ENCODE data around the gene MDN1. TPM values are rescaled to one million over a fixed set of nuclear protein-coding genes. Genes with fewer than 3 reads are reported as not detected.

Gene MDN1
- polyA plus RNA-seq, 1 of the 3 experiments (the other 2 are of a cell fraction) = 8.5 TPM

DNA sequence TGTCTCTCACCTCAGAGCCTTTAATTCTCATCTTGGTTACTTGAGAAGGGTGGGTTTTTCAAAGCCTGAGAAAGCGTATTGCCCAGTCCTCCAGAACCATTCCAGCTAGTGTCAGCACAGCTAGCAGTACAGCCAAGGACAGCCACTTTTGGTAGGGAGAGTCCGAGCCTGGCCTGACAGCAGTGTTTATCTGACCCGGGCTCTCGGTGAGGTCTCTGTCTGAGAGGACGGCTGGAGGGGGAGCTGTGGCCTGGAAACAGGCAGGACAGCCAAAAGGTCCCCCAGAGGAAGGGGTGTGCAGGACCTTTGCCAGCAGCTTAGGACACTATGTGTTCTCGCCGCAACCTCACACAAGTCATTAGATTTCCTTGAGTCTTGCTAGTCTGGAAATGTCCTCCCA is 219.9 kb downstream of the MDN1 start:
- H2AFZ ChIP-seq (ENCODE audit: low read depth) = no peak overlapping the region
- ChIA-PET CTCF (interaction anchor here (0.7 to 5.0 kb wide), 5 partner anchors 14 to 232 kb away, joined by 3 to 35 read pairs (median 8); partner anchors contain the start of gene ANKRD6), POLR2A (no interaction called here)

More for the DNA sequence above, 219.9 kb downstream of the MDN1 start:
- H3K4me1 ChIP-seq (ENCODE audit: control insufficient read depth in 1 of 2, insufficient read depth in 2 of 2, low read depth in 1 of 2, low read length in 1 of 2) = no peaks in the 10 kb centered on the region
- H3K36me3 ChIP-seq (replicated peaks in 1 of 2; ENCODE audit: control insufficient read depth in 1 of 2, insufficient read depth in 2 of 2, low read length in 1 of 2) = no peaks in the 10 kb centered on the region
- no peaks in the 10 kb centered on the region for H3K79me2 ChIP-seq (ENCODE audit: insufficient read depth)
- H3K9me2 ChIP-seq = no peaks in the 10 kb centered on the region
- no peaks in the 10 kb centered on the region for H3K9me3 ChIP-seq
- 76% methylated on average over 7 of the region's 7 CpGs for WGBS (ENCODE audit: low lambda C conversion rate)
- no peaks in the 10 kb centered on the region for H4K20me1 ChIP-seq (ENCODE audit: insufficient read depth)
- DNase-seq = no peak
- TF ChIP-seq MEF2A (IDR thresholded peaks at IDR 0.05; ENCODE audit: borderline replicate concordance, low read depth) (no peak), CHD2 (IDR thresholded peaks at IDR 0.05; ENCODE audit: low read length, partially characterized antibody) (no peak), RCOR1 (IDR thresholded peaks at IDR 0.05; ENCODE audit: low read length) (no peak), TCF12 (IDR thresholded peaks at IDR 0.05) (no peak), FOSL2 (IDR thresholded peaks at IDR 0.05; ENCODE audit: borderline replicate concordance, low read depth) (no peak), SMC3 (IDR thresholded peaks at IDR 0.05; ENCODE audit: low read depth, low read length) (no peak), MAX (IDR thresholded peaks at IDR 0.05; ENCODE audit: low read depth) (no peak), GATA2 (CRISPR knock-in tag; IDR thresholded peaks at IDR 0.05) (no peak), RXRA (IDR thresholded peaks at IDR 0.05; ENCODE audit: borderline replicate concordance, low read depth) (no peak), EP300 (IDR thresholded peaks at IDR 0.05; ENCODE audit: borderline replicate concordance in 1 of 2, low read depth in 1 of 2, low read length in 1 of 2) (no peak), NFIC (IDR thresholded peaks at IDR 0.05; ENCODE audit: borderline replicate concordance) (no peak), RAD21 (IDR thresholded peaks at IDR 0.05; ENCODE audit: low read length) (no peak), USF2 (IDR thresholded peaks at IDR 0.05; ENCODE audit: borderline replicate concordance, low read depth, low read length) (no peak)
- TF ChIP-seq, protein P1, sequence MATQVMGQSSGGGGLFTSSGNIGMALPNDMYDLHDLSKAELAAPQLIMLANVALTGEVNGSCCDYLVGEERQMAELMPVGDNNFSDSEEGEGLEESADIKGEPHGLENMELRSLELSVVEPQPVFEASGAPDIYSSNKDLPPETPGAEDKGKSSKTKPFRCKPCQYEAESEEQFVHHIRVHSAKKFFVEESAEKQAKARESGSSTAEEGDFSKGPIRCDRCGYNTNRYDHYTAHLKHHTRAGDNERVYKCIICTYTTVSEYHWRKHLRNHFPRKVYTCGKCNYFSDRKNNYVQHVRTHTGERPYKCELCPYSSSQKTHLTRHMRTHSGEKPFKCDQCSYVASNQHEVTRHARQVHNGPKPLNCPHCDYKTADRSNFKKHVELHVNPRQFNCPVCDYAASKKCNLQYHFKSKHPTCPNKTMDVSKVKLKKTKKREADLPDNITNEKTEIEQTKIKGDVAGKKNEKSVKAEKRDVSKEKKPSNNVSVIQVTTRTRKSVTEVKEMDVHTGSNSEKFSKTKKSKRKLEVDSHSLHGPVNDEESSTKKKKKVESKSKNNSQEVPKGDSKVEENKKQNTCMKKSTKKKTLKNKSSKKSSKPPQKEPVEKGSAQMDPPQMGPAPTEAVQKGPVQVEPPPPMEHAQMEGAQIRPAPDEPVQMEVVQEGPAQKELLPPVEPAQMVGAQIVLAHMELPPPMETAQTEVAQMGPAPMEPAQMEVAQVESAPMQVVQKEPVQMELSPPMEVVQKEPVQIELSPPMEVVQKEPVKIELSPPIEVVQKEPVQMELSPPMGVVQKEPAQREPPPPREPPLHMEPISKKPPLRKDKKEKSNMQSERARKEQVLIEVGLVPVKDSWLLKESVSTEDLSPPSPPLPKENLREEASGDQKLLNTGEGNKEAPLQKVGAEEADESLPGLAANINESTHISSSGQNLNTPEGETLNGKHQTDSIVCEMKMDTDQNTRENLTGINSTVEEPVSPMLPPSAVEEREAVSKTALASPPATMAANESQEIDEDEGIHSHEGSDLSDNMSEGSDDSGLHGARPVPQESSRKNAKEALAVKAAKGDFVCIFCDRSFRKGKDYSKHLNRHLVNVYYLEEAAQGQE (IDR thresholded peaks at IDR 0.05; ENCODE audit: low read depth, low read length) = no peak
- TF ChIP-seq, protein P2, sequence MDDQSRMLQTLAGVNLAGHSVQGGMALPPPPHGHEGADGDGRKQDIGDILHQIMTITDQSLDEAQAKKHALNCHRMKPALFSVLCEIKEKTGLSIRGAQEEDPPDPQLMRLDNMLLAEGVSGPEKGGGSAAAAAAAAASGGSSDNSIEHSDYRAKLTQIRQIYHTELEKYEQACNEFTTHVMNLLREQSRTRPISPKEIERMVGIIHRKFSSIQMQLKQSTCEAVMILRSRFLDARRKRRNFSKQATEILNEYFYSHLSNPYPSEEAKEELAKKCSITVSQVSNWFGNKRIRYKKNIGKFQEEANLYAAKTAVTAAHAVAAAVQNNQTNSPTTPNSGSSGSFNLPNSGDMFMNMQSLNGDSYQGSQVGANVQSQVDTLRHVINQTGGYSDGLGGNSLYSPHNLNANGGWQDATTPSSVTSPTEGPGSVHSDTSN (IDR thresholded peaks at IDR 0.05) = no peak
- no peak overlapping the region for H3K9ac ChIP-seq
- H3K27me3 ChIP-seq (ENCODE audit: insufficient read depth) = no peaks in the 10 kb centered on the region
- no peak overlapping the region for H3K4me3 ChIP-seq (ENCODE audit: low read depth in 2 of 2, low read length in 1 of 2)
- no peaks in the 10 kb centered on the region for H3F3A ChIP-seq (replicated peaks; ENCODE audit: insufficient read depth)
- H3K27ac ChIP-seq (ENCODE audit: low read depth in 2 of 2, low read length in 1 of 2) = no peak overlapping the region
- H3K4me2 ChIP-seq = no peak overlapping the region

Measured in SK-N-SH (cell line).